Sigmoid colon (tissue), 7 donors: Measurements from ENCODE around the gene ILKAP. TPM values are rescaled to one million over a fixed set of nuclear protein-coding genes. Genes with fewer than 3 reads are reported as not detected.

ENCODE experiments used
- DNase-seq: peaks from one replicate; pipeline ENCODE4 v3.0.0-alpha.2; 2019
- H3K27ac ChIP-seq, 4 donors: fragments of 200-600 bp; sonication (generic); one replicate each; pipeline ENCODE4 v1.5.1; 2016 to 2019; ENCODE audit warnings: mild to moderate bottlenecking in 1 of 4
- H3K27me3 ChIP-seq, 3 donors: fragments of 200-600 bp; sonication (generic); one replicate each; pipeline ENCODE4 v1.5.1; 2019; ENCODE audit warnings: mild to moderate bottlenecking in 1 of 3
- H3K36me3 ChIP-seq, 4 donors: fragments of 200-600 bp; sonication (generic); one replicate each; pipeline ENCODE4 v1.5.1; 2016 to 2019
- H3K4me1 ChIP-seq, 4 donors: fragments of 200-600 bp; sonication (generic); one replicate each; pipeline ENCODE4 v1.5.1; 2017 to 2019
- H3K4me3 ChIP-seq, 4 donors: fragments of 200-600 bp; sonication (generic); one replicate each; pipeline ENCODE4 v1.5.1; 2017 to 2019; ENCODE audit warnings: mild to moderate bottlenecking in 2 of 4, moderate library complexity in 1 of 4
- H3K9me3 ChIP-seq, 4 donors: fragments of 200-600 bp in 3 of 4; sonication (generic) in 3 of 4; one replicate each; pipeline versions ENCODE4 v1.5.1 to v1.6.1; 2013 to 2019
- EP300 ChIP-seq, 4 donors: sonication (generic); formaldehyde crosslinking; IDR thresholded peaks; one replicate each; pipeline ENCODE4 v1.6.1; 2017; ENCODE audit warnings: antibody characterized with exemption in 4 of 4
- POLR2A ChIP-seq, 2 donors: fragments of 450-650 bp; IDR thresholded peaks; one replicate each; pipeline ENCODE4 v1.6.1; 2016; ENCODE audit warnings: antibody characterized with exemption in 2 of 2, mild to moderate bottlenecking in 2 of 2, moderate library complexity in 2 of 2
- POLR2AphosphoS5 ChIP-seq, 4 donors: sonication (generic); formaldehyde crosslinking; IDR thresholded peaks; one replicate each; pipeline ENCODE4 v1.6.1; 2017; ENCODE audit warnings: antibody characterized with exemption in 4 of 4
- WGBS, 2 donors: extraction: QIAGEN DNeasy Blood & Tissue Kit; methylation state at CpG; one replicate each; pipeline ENCODE4 v1.1.7; 2013; 5-methylcytosine and 5-hydroxymethylcytosine counted together
- intact Hi-C: fragments of 100-400 bp; cut with DNase I; formaldehyde crosslinking; loops from one replicate; pipeline ENCODE4 v1.15.1; 2023
- polyA plus RNA-seq, 3 donors: library from polyadenylated mRNA; stranded (reverse); fragments of 200-250 nt; gene quantifications; one replicate each; pipeline ENCODE4 v1.2.3, GENCODE V29; 2013
- total RNA-seq, 4 donors: library from RNA; depleted of rRNA; stranded (reverse); fragments of >200 nt; gene quantifications; one replicate each; pipeline ENCODE4 v1.1.0, GENCODE V29; 2016
- TF ChIP-seq, protein P1 (sequence below), 4 experiments: fragments of 450-650 bp in 3 of 4; fragments of 200-600 bp in 1 of 4; IDR thresholded peaks; one replicate each; pipeline ENCODE4 v1.5.1; 2016 to 2019; ENCODE audit warnings: antibody characterized with exemption in 4 of 4, mild to moderate bottlenecking in 3 of 4, moderate library complexity in 2 of 4
- donor health status: healthy with polysubstance abuse.
- donor health status: Bipolar disorder and iron deficiency.
- donor health status: healthy.

The ILKAP gene
- total and polyA plus RNA-seq, 7 donors = 26.4 to 57.3 (median 40.6) TPM

DNA sequence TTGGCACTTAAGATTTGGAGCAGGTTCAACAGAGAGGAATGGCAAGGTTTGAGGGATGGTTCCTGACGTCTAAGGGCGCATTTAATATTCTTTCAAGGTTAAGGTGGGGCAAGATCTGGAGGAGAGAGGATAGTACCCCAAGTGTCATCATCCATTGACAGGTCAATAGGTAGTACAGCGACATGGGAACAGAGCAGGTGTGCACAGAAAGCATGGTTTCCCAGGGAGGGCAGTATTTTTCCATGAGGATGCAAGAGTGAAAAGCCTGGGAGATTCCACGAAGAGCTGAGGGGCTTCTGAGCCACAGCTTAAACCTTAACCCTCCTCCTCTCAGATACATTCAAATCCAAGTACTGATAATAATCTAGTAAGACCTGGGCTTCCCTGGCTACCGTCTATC, 27.2 kb upstream of the ILKAP start:
- intact Hi-C loops = no loop called here
- TF ChIP-seq POLR2A (IDR thresholded peaks at IDR 0.05) (no peak), EP300 (IDR thresholded peaks at IDR 0.05) (no peak), POLR2AphosphoS5 (IDR thresholded peaks at IDR 0.05) (no peak)
- TF ChIP-seq, protein P1, sequence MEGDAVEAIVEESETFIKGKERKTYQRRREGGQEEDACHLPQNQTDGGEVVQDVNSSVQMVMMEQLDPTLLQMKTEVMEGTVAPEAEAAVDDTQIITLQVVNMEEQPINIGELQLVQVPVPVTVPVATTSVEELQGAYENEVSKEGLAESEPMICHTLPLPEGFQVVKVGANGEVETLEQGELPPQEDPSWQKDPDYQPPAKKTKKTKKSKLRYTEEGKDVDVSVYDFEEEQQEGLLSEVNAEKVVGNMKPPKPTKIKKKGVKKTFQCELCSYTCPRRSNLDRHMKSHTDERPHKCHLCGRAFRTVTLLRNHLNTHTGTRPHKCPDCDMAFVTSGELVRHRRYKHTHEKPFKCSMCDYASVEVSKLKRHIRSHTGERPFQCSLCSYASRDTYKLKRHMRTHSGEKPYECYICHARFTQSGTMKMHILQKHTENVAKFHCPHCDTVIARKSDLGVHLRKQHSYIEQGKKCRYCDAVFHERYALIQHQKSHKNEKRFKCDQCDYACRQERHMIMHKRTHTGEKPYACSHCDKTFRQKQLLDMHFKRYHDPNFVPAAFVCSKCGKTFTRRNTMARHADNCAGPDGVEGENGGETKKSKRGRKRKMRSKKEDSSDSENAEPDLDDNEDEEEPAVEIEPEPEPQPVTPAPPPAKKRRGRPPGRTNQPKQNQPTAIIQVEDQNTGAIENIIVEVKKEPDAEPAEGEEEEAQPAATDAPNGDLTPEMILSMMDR (IDR thresholded peaks at IDR 0.05) = no peak
- H3K9me3 ChIP-seq = no peaks in the 10 kb centered on the region
- H3K4me3 ChIP-seq = peak overlapping the region in 3 of 4 donors; percentile 47 to 56 (median 50)
- H3K27me3 ChIP-seq = no peaks in the 10 kb centered on the region
- peak overlapping the region in 3 of 4 donors; percentile 75 to 84 (median 79) for H3K27ac ChIP-seq
- peaks cover 0 to 70% (median 52%) of the 10 kb centered on the region in 4 donors for H3K4me1 ChIP-seq
- no peak for DNase-seq
- no peaks in the 10 kb centered on the region for H3K36me3 ChIP-seq
- 85 to 87% methylated on average over 5 of the region's 5 CpGs for WGBS, 2 donors

DNA sequence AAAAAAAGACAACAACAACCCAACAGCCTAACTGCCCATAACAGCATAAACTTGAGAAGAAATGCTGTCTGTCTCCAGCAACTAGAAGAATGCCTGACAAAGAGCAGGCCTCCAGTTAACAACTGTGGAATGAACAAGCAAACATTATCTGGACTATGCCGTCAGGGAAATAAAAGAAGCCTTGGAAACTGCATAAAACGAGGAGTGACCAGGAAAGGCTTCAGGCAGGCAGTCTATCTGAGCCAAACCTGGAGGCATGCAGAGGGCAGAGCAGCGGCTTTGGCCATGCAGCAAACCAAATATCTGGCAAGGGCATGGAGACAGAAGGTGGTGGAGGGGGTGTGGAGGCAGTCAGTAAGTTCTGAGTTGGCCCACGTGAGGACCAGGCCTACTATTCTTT, 25.2 kb upstream of the ILKAP start:
- H3K27ac ChIP-seq = peak overlapping the region; percentile 29 to 84 (median 77)

DNA sequence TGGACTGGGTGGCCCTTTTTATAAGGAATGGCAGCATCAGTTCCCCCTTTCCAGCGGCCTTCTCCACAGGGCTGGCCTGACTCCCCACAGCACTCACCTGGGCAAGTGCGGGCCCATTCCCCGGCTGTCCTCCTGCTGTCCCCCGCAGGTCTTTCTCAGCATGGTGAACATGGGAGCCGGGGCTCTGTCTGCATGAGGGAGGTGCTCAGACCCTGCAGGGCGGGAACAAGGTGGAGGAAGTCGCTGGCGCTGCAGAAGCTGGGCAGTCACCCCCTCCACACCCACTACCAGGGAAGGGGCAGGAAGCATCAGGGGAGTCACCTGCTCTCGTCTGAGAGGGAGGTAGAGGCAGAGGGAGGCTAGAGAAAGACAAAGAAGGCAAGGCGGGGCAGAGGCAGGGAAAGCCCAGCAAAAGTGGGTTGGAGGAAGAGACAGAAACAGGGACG, 24.1 kb upstream of the ILKAP start:
- no peak overlapping the region for H3K4me3 ChIP-seq
- peaks cover 0 to 71% (median 59%) of the 10 kb centered on the region in 4 donors for H3K4me1 ChIP-seq
- 83 to 90% methylated on average over 11 of the region's 11 CpGs for WGBS, 2 donors
- intact Hi-C loops = no loop called here
- H3K27me3 ChIP-seq = no peaks in the 10 kb centered on the region
- peak overlapping the region in 3 of 4 donors; percentile 75 to 84 (median 79) for H3K27ac ChIP-seq
- TF ChIP-seq POLR2A (IDR thresholded peaks at IDR 0.05) (no peak), EP300 (IDR thresholded peaks at IDR 0.05) (no peak), POLR2AphosphoS5 (IDR thresholded peaks at IDR 0.05) (no peak)
- TF ChIP-seq, protein P1 (IDR thresholded peaks at IDR 0.05) = no peak
- no peaks in the 10 kb centered on the region for H3K9me3 ChIP-seq
- no peak for DNase-seq
- H3K36me3 ChIP-seq = no peaks in the 10 kb centered on the region

More for the DNA sequence above, 25.2 kb upstream of the ILKAP start:
- no peaks in the 10 kb centered on the region for H3K9me3 ChIP-seq
- H3K27me3 ChIP-seq = no peaks in the 10 kb centered on the region
- TF ChIP-seq POLR2AphosphoS5 (IDR thresholded peaks at IDR 0.05) (peak; percentile 73 to 91 (median 86)), EP300 (IDR thresholded peaks at IDR 0.05) (peak in 3 of 4 donors; percentile 38 to 65 (median 52))
- TF ChIP-seq, protein P1 (IDR thresholded peaks at IDR 0.05) = no peak
- H3K36me3 ChIP-seq = no peaks in the 10 kb centered on the region
- peak; percentile 82 for DNase-seq
- intact Hi-C loops = no loop called here
- H3K4me3 ChIP-seq = no peak overlapping the region
- peaks cover 0 to 71% (median 59%) of the 10 kb centered on the region in 4 donors for H3K4me1 ChIP-seq
- WGBS, 2 donors = 22 to 74% methylated on average over 4 of the region's 4 CpGs

DNA sequence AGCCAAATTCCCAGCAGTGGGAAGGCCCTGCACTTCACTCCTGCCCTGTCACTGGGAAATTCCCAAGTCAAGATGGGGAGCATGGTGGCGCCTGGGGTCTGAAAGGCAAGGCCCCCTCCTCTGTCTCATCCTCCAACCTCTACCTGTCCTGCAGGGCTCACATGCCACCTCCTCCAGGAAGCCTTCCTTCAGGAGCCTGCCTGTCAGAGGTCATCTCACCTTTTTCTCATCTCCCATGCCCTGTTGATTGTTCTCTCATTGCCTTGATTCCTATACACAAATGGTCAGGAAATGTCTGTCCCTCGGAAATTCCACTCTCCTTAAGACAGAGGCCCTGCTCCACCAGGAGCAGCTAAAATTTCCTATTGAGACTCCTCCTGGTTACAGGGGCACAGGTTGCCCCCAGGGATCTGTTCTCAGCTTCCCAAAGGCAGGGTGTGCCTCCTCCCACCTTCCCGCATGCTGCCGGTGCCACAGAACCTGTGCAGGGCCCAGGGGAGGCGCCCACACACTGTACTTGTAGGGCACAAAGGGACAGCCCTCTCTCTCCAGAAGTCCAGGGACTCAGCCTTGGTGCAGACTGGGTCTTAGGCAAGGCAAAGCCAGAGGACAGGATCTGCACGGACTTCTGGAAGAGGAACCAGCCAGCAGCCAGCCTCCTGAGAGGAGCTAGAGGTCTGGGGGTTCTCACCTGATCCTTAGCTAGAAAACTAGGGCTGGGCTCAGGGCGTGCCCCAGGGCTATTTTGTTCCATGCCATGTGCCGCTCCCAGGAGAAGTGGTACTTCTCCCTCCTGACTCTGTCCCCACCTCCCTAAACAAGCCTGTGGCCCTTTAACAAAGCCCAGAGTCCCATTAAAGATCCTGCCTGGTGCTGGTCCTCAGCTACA, 23.4 kb upstream of the ILKAP start:
- no peak for TF ChIP-seq POLR2AphosphoS5 (IDR thresholded peaks at IDR 0.05)
- TF ChIP-seq, protein P1 (IDR thresholded peaks at IDR 0.05) = no peak
- TF ChIP-seq POLR2A (IDR thresholded peaks at IDR 0.05) = no peak
- TF ChIP-seq EP300 (IDR thresholded peaks at IDR 0.05) = no peak
- intact Hi-C loops = no loop called here
- no peaks in the 10 kb centered on the region for H3K36me3 ChIP-seq
- H3K4me3 ChIP-seq = no peak overlapping the region
- H3K27me3 ChIP-seq = no peaks in the 10 kb centered on the region
- no peaks in the 10 kb centered on the region for H3K9me3 ChIP-seq
- WGBS, 2 donors = 56 to 83% methylated on average over 8 of the region's 8 CpGs
- peak overlapping the region in 3 of 4 donors; percentile 75 to 84 (median 79) for H3K27ac ChIP-seq
- DNase-seq = no peak
- peaks cover 0 to 68% (median 59%) of the 10 kb centered on the region in 4 donors for H3K4me1 ChIP-seq
